Mesothelial cell of epicardium (in vitro differentiated cells): ENCODE measurements around the gene STAT4. TPM values are rescaled to one million over a fixed set of nuclear protein-coding genes. Genes with fewer than 3 reads are reported as not detected.

Experiments used
- DNase-seq, 2 experiments: peaks; one replicate each; pipeline ENCODE4 v3.0.0; 2021; ENCODE audit warnings: low spot score in 2 of 2; ENCODE audit not compliant: unreplicated experiment in 2 of 2
- H3K27ac Mint-ChIP-seq: 2 replicates; pipeline ENCODE4 v1.8.0; 2021; ENCODE audit warnings: mixed read lengths
- H3K27me3 Mint-ChIP-seq: 2 replicates; pipeline ENCODE4 v1.8.0; 2021; ENCODE audit warnings: low read depth, mixed read lengths
- H3K36me3 Mint-ChIP-seq: 2 replicates; pipeline ENCODE4 v1.8.0; 2021; ENCODE audit warnings: mixed read lengths
- H3K4me1 Mint-ChIP-seq: 2 replicates; pipeline ENCODE4 v1.8.0; 2021; ENCODE audit warnings: mixed read lengths
- H3K4me3 Mint-ChIP-seq: 2 replicates; pipeline ENCODE4 v1.8.0; 2021; ENCODE audit warnings: mild to moderate bottlenecking, moderate library complexity, mixed read lengths
- H3K9me3 Mint-ChIP-seq: 2 replicates; pipeline ENCODE4 v1.8.0; 2021; ENCODE audit warnings: mixed read lengths
- CTCF ChIP-seq: fragments of 200-600 bp; sonication (generic); IDR thresholded peaks from one replicate; pipeline ENCODE4 v1.5.0; 2021; ENCODE audit warnings: antibody characterized with exemption; ENCODE audit not compliant: unreplicated experiment
- total RNA-seq: library from RNA; stranded (reverse); gene quantifications from 3 replicates; pipeline ENCODE4 v1.2.1, GENCODE V29; 2021

Gene STAT4
- total RNA-seq, 1 donor from 2014 or later = 2.4 TPM

GRCh38 chr2:191151331-191151730 is 537 bp upstream of the STAT4 start:
- no peak for TF ChIP-seq CTCF
- Mint-ChIP-seq H3K9me3 (no peaks in the 10 kb centered on the region), H3K36me3 (no peaks in the 10 kb centered on the region), H3K27me3 (peaks cover 42% of the 10 kb centered on the region), H3K27ac (no peak overlapping the region), H3K4me1 (peaks cover 10% of the 10 kb centered on the region), H3K4me3 (peak overlapping the region; percentile 60)
- no peak for DNase-seq

DNA sequence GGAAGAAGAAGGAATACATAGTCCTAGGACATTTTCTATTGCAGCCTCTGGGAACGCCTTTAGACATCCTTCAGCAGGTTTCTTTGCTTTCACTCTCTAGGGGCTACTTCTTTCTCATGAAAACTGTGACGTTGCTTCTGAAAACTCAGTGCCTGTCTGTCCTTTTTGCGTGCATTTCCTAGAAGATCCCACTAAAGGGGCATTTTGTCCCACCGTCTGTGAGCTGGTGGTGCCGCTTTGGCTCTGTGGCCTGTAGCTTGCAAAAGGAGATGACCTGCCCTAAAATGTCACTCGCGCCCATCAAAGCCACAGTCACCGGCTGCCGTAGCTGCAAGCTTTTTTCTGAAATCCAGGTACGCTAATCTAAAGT is 579 bp downstream of the STAT4 start:
- no peak for DNase-seq
- TF ChIP-seq CTCF = no peak
- H3K4me3 Mint-ChIP-seq = peak overlapping the region; percentile 60
- H3K27ac Mint-ChIP-seq = no peak overlapping the region
- peaks cover 10% of the 10 kb centered on the region for H3K4me1 Mint-ChIP-seq
- H3K27me3 Mint-ChIP-seq = peaks cover 47% of the 10 kb centered on the region
- H3K36me3 Mint-ChIP-seq = no peaks in the 10 kb centered on the region
- no peaks in the 10 kb centered on the region for H3K9me3 Mint-ChIP-seq

DNA sequence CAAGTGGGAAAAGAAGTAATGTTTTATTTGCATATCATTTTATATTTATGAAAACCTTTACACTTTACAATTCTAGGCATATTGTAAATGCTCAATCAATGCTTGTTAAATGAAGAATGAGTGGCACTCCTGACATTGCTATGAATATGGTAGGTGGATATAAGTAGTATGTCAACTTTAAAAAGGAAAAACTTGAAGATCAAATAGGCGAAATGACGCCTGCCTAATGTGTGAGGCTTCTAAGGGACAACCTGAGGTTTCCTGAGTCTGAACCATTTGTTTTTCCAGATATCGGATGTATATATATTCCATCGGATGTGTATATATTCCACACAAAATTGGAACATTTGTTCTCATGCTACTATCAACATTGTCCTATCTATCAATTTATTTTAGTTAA is 1.4 kb downstream of the STAT4 start:
- no peaks in the 10 kb centered on the region for H3K9me3 Mint-ChIP-seq
- no peak for DNase-seq
- no peaks in the 10 kb centered on the region for H3K36me3 Mint-ChIP-seq
- H3K4me1 Mint-ChIP-seq = peaks cover 10% of the 10 kb centered on the region
- no peak overlapping the region for H3K27ac Mint-ChIP-seq
- no peak for TF ChIP-seq CTCF
- no peak overlapping the region for H3K4me3 Mint-ChIP-seq
- H3K27me3 Mint-ChIP-seq = peaks cover 48% of the 10 kb centered on the region

DNA sequence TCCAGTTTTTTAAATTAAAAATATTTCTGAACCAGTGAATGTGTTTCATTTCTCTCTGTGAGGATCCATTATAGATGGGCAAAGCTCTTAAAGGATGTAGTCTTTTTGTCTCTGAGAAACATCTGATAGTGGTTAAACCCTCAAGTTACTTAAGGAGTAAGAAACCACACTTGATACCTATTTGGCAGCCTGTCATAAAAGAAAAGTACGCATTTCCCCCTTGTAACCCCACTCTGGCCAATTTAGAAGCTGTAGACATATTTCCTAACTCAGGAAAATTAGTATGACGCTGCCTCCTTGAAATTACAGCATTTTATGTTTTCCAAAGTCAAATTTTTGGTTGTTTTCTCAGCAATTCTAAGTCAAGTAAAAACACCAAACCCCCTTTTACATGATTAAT is 2.0 kb downstream of the STAT4 start:
- TF ChIP-seq CTCF = no peak
- DNase-seq = no peak
- H3K4me3 Mint-ChIP-seq = no peak overlapping the region
- H3K4me1 Mint-ChIP-seq = peaks cover 8% of the 10 kb centered on the region
- H3K36me3 Mint-ChIP-seq = no peaks in the 10 kb centered on the region
- peaks cover 52% of the 10 kb centered on the region for H3K27me3 Mint-ChIP-seq
- no peak overlapping the region for H3K27ac Mint-ChIP-seq
- H3K9me3 Mint-ChIP-seq = no peaks in the 10 kb centered on the region

GRCh38 chr2:191148281-191148680 is 2.5 kb downstream of the STAT4 start:
- Mint-ChIP-seq H3K27ac (no peak overlapping the region), H3K4me3 (no peak overlapping the region), H3K4me1 (peaks cover 6% of the 10 kb centered on the region), H3K9me3 (no peaks in the 10 kb centered on the region), H3K36me3 (no peaks in the 10 kb centered on the region), H3K27me3 (peaks cover 52% of the 10 kb centered on the region)
- no peak for TF ChIP-seq CTCF
- no peak for DNase-seq

DNA sequence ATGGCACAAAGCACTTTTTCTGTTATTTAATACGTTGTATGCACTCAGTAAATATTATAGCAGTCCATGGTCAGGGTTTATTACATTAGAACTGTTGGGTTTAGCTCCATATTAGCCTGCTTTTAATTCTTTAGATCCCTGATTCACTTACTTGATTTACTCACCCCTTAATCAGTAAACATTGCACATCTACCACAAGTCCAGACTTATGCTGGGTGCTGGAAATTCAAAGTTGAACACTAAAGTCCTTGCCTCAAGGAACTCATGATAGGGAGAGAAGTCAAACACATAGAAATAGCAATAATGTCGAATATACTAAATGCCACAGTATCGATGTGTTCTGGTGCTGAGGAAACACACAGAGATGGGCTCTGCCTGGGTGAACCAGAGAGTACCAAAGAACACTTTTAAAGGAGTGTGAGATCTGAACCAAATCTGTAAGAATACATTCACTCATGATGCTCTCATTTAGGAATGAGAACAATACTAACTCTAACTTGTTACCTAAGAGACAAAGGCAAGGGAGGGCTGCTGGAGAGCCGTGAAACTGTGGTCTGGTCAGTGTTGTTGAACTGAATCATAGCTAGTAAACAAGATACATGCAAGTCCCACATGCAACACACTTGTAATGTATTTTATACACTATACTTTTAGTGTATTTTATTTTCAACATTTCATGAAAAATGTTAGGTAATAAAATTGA is 4.9 kb downstream of the STAT4 start:
- no peak for DNase-seq
- H3K36me3 Mint-ChIP-seq = no peaks in the 10 kb centered on the region
- H3K27ac Mint-ChIP-seq = no peak overlapping the region
- H3K4me3 Mint-ChIP-seq = no peak overlapping the region
- no peaks in the 10 kb centered on the region for H3K9me3 Mint-ChIP-seq
- no peaks in the 10 kb centered on the region for H3K4me1 Mint-ChIP-seq
- peaks cover 47% of the 10 kb centered on the region for H3K27me3 Mint-ChIP-seq
- no peak for TF ChIP-seq CTCF
